Measurements from ENCODE around the gene BANF1. TPM values are rescaled to one million over a fixed set of nuclear protein-coding genes. Genes with fewer than 3 reads are reported as not detected.

The BANF1 gene
- total and polyA plus RNA-seq, 9 of the 15 experiments (the other 6 are each of a cell fraction or from before 2014, with no cell fraction given): 108 to 651 (median 263) TPM

DNA sequence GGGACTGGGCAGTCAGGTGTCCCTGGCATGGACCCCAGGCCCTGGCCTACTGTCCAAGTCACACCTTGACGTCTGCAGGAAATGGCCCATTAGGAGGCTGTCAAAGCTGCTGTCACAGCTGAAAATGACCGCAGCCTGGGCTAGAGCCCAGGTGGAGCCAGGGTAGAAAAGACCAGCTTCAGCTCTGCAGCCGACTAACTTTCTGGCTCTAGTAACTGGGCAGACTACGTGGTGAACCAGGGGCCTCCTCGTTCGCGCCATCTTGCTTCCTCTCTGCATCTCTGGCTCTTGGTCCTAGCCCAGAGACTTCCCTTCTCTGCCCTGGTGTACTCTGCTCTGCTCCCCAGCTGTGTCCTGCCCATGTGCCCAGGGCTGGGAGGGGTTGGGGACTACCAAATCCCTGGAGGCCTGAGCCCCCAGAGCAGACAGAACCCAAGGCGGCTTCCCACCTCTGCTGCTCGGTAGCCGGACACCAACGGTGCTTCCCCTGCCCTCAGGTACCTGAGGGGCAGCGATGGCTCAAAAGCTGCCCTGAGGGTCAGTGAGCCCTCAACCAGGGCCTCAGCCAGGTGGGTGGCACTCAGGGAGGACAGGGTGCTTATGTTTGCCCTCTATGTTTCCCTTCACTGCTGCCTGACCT lies 21.1 kb upstream of the BANF1 start:
- CTCF ChIA-PET (ENCODE audit: low intra/inter-chr PET ratio): no interaction called here
- Histone ChIP-seq H3K9me1 (ENCODE audit: control insufficient read depth, insufficient read depth, low read length) (no peaks in the 10 kb centered on the region), H3K4me1 (replicated peaks in 1 of 2; ENCODE audit: control insufficient read depth in 2 of 2, insufficient read depth in 2 of 2, low read length in 2 of 2) (peaks cover 0 to 24% of the 10 kb centered on the region in 2 experiments; a peak in 2 of 5 replicates), H3K9me3 (replicated peaks; ENCODE audit: control insufficient read depth, insufficient read depth, low read depth, low read length) (no peaks in the 10 kb centered on the region), H3K27me3 (ENCODE audit: control insufficient read depth in 2 of 2, insufficient read depth in 2 of 2, low read length in 2 of 2) (no peaks in the 10 kb centered on the region), H3K79me2 (ENCODE audit: control insufficient read depth, insufficient read depth, low read length) (no peaks in the 10 kb centered on the region), H3K36me3 (ENCODE audit: control insufficient read depth, insufficient read depth, low read length) (peaks cover 32% of the 10 kb centered on the region; the same call in 2 of the 3 replicates), H4K20me1 (replicated peaks; ENCODE audit: control insufficient read depth, insufficient read depth, low read length) (no peaks in the 10 kb centered on the region), H2AFZ (ENCODE audit: low read depth, low read length) (no peak overlapping the region), H3K9ac (ENCODE audit: insufficient read depth in 1 of 2, low read depth in 2 of 2, low read length in 2 of 2) (peak overlapping the region in 1 of 2 experiments; percentile 71; a peak in 2 of 4 replicates), H3K4me3 (no peak overlapping the region), H3K27ac (ENCODE audit: extremely low read depth, low read depth, low read length) (no peak overlapping the region), H3K4me2 (ENCODE audit: insufficient read depth, low read length) (no peak overlapping the region)
- FAIRE-seq: no peak
- intact Hi-C loops (cut with micrococcal nuclease): loop anchor here (10.0 kb wide), 1 partner anchor 196 kb away; the partner anchor contains the start of genes AP5B1 and OVOL1
- BruUV-seq (replicated peaks): no TSS peak
- 77% methylated on average over 9 of the region's 12 CpGs for WGBS (ENCODE audit: insufficient coverage, low coverage, missing lambda C conversion rate)
- no peak for ATAC-seq
- POLR2A ChIA-PET: interaction anchor here (0.5 to 1.5 kb wide), 5 partner anchors 87 to 204 kb away, joined by 3 to 5 read pairs (median 3); partner anchors contain the start of genes CCDC85B and FIBP
- DNase-seq (ENCODE audit: extremely low read depth in 1 of 4, low spot score in 3 of 4): no peak
- TF ChIP-seq, protein P1, sequence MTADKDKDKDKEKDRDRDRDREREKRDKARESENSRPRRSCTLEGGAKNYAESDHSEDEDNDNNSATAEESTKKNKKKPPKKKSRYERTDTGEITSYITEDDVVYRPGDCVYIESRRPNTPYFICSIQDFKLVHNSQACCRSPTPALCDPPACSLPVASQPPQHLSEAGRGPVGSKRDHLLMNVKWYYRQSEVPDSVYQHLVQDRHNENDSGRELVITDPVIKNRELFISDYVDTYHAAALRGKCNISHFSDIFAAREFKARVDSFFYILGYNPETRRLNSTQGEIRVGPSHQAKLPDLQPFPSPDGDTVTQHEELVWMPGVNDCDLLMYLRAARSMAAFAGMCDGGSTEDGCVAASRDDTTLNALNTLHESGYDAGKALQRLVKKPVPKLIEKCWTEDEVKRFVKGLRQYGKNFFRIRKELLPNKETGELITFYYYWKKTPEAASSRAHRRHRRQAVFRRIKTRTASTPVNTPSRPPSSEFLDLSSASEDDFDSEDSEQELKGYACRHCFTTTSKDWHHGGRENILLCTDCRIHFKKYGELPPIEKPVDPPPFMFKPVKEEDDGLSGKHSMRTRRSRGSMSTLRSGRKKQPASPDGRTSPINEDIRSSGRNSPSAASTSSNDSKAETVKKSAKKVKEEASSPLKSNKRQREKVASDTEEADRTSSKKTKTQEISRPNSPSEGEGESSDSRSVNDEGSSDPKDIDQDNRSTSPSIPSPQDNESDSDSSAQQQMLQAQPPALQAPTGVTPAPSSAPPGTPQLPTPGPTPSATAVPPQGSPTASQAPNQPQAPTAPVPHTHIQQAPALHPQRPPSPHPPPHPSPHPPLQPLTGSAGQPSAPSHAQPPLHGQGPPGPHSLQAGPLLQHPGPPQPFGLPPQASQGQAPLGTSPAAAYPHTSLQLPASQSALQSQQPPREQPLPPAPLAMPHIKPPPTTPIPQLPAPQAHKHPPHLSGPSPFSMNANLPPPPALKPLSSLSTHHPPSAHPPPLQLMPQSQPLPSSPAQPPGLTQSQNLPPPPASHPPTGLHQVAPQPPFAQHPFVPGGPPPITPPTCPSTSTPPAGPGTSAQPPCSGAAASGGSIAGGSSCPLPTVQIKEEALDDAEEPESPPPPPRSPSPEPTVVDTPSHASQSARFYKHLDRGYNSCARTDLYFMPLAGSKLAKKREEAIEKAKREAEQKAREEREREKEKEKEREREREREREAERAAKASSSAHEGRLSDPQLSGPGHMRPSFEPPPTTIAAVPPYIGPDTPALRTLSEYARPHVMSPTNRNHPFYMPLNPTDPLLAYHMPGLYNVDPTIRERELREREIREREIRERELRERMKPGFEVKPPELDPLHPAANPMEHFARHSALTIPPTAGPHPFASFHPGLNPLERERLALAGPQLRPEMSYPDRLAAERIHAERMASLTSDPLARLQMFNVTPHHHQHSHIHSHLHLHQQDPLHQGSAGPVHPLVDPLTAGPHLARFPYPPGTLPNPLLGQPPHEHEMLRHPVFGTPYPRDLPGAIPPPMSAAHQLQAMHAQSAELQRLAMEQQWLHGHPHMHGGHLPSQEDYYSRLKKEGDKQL (CRISPR knock-in tag; IDR thresholded peaks at IDR 0.05; ENCODE audit: borderline replicate concordance): no peak
- TF ChIP-seq NR3C1 (CRISPR knock-in tag; IDR thresholded peaks at IDR 0.05): no peak
- TF ChIP-seq TAF9B (IDR thresholded peaks at IDR 0.05; ENCODE audit: partially characterized antibody): no peak
- TF ChIP-seq ZNF146 (CRISPR knock-in tag; IDR thresholded peaks at IDR 0.05; ENCODE audit: unreplicated experiment): no peak
- peak; percentile 39; the same call in 1 of the 2 replicates for TF ChIP-seq POLR2G (IDR thresholded peaks at IDR 0.05; ENCODE audit: low read depth, low read length)
- TF ChIP-seq TGIF2 (CRISPR knock-in tag; IDR thresholded peaks at IDR 0.05): no peak
- TF ChIP-seq ESRRA (IDR thresholded peaks at IDR 0.05; ENCODE audit: borderline replicate concordance, low read depth): no peak
- in situ Hi-C loops (cut with MboI): no loop called here
